Measurements from ENCODE around the gene FAN1. TPM values are rescaled to one million over a fixed set of nuclear protein-coding genes. Genes with fewer than 3 reads are reported as not detected.

Gene FAN1
- total and polyA plus RNA-seq, 2 of the 13 experiments (the other 11 are each of a cell fraction or from before 2014, with no cell fraction given), result 10.8 to 20.1 TPM

DNA sequence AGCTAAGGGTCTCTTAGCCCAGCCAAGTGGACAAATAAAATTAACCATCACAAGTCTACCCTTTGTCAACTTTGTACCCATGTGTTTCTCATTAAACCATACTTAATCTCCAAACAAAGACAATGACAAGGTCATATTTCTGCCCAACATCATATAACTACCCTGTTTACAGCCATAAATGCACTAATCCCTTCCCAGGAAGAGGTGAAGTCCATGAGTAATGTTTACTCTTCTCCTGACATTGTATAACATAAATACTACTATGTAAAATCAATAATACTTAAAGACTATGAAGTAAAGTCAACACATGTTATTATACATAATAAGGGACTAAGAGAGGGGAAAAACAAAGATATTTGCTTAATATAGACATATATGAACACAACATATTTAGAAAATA is 38.5 kb upstream of the FAN1 start (continued):
- TF ChIP-seq ZNF557 (CRISPR knock-in tag; IDR thresholded peaks at IDR 0.05) (no peak), IRF9 (CRISPR knock-in tag; IDR thresholded peaks at IDR 0.05; ENCODE audit: borderline replicate concordance) (no peak), ZBTB1 (CRISPR knock-in tag; IDR thresholded peaks at IDR 0.05; ENCODE audit: borderline replicate concordance) (no peak), FOXP1 (IDR thresholded peaks at IDR 0.05) (no peak), FOXP1 (CRISPR knock-in tag; IDR thresholded peaks at IDR 0.05) (peak; percentile 87), ZSCAN22 (CRISPR knock-in tag; IDR thresholded peaks at IDR 0.05) (no peak), ZNF652 (CRISPR knock-in tag; IDR thresholded peaks at IDR 0.05; ENCODE audit: borderline replicate concordance, low read depth) (peak; percentile 18; the same call in 1 of the 2 replicates), CENPX (CRISPR knock-in tag; IDR thresholded peaks at IDR 0.05) (no peak)

GRCh38 chr15:30870681-30871080 is 33.0 kb upstream of the FAN1 start:
- Histone ChIP-seq H3K36me3 (replicated peaks in 1 of 2; ENCODE audit: control insufficient read depth in 1 of 2, insufficient read depth in 2 of 2, low read length in 2 of 2) (no peaks in the 10 kb centered on the region), H3K27ac (ENCODE audit: extremely low read length, insufficient read depth, low read length) (no peak overlapping the region), H3K4me3 (replicated peaks in 1 of 3; ENCODE audit: insufficient read depth in 1 of 3, low read depth in 2 of 3, low read length in 3 of 3) (no peak overlapping the region), H3K79me2 (ENCODE audit: insufficient read depth, low read length) (no peaks in the 10 kb centered on the region), H3K27me3 (ENCODE audit: control insufficient read depth in 1 of 2, insufficient read depth in 2 of 2, low read length in 2 of 2) (no peaks in the 10 kb centered on the region; a peak in 1 of 5 replicates), H3K9me3 (ENCODE audit: low read length) (no peaks in the 10 kb centered on the region), H4K20me1 (ENCODE audit: insufficient read depth, low read length) (no peaks in the 10 kb centered on the region), H2AFZ (ENCODE audit: low read length) (no peak overlapping the region), H3K4me2 (ENCODE audit: low read depth, low read length) (no peak overlapping the region), H3K9ac (ENCODE audit: insufficient read depth, low read depth, low read length) (no peak overlapping the region), H3K4me1 (ENCODE audit: insufficient read depth, low read length) (peaks cover 5% of the 10 kb centered on the region)
- POLR2A ChIA-PET, result no interaction called here
- in situ Hi-C loops (cut with HindIII; ENCODE audit: extremely low pct_ligation_motif_present, low pct_unique_long_range_greater_than_20kb), result no loop called here
- DNase-seq (ENCODE audit: low spot score) (no peak), FAIRE-seq (no peak), ATAC-seq (no peak)
- 0% methylated on average over 1 of the region's 1 CpG for WGBS (ENCODE audit: low lambda C conversion rate)
- BruUV-seq (replicated peaks), result no TSS peak
- intact Hi-C loops (cut with micrococcal nuclease; ENCODE audit: unreplicated experiment), result no loop called here
- CTCF ChIA-PET (ENCODE audit: low intra/inter-chr PET ratio, low total read pairs), result no interaction called here
- TF ChIP-seq ZNF570 (CRISPR knock-in tag; IDR thresholded peaks at IDR 0.05; ENCODE audit: borderline replicate concordance), result no peak
- TF ChIP-seq ZFP41 (CRISPR knock-in tag; IDR thresholded peaks at IDR 0.05; ENCODE audit: borderline replicate concordance), result no peak
- no peak for TF ChIP-seq ZNF362 (CRISPR knock-in tag; IDR thresholded peaks at IDR 0.05; ENCODE audit: borderline replicate concordance)
- TF ChIP-seq TOPORS (CRISPR knock-in tag; IDR thresholded peaks at IDR 0.05), result no peak
- no peak for TF ChIP-seq ZFP36L1 (CRISPR knock-in tag; IDR thresholded peaks at IDR 0.05)
- no peak for TF ChIP-seq ZNF407 (CRISPR knock-in tag; IDR thresholded peaks at IDR 0.05; ENCODE audit: not compliant biosample characterization)
